NCI-H1105 treated with DMSO at 0.1 percent for 48 hours (cell line): ENCODE results near the gene POLR3F.
"Not testable (repeated sequence)": the region's sequence is repeated elsewhere in the genome, so short reads cannot be mapped to it uniquely, and the experiment has no call there.

ENCODE experiments used
- DNase-seq: peaks from one replicate; lab custom pipeline; 2025; lab: John Stamatoyannopoulos, UW

Gene POLR3F

GRCh38 chr20:18504479-18505060 lies 37.4 kb downstream of the POLR3F start:
- no peak for DNase-seq

GRCh38 chr20:18506744-18507143 lies 39.6 kb downstream of the POLR3F start:
- peak; percentile 36 for DNase-seq

GRCh38 chr20:18507218-18508191 lies 40.3 kb downstream of the POLR3F start, which contains the start of gene SEC23B:
Gene SEC23B (plus strand): TSS chr20:18507940. CDS start chr20:18510836, 2,896 bp downstream.
- peak; percentile 98 for DNase-seq

- no peak for DNase-seq
These were observed 44.4 kb downstream of the POLR3F start for GRCh38 chr20:18511571-18511970.

- DNase-seq, result no peak
These were observed 46.0 kb downstream of the POLR3F start for GRCh38 chr20:18513208-18513607.

- DNase-seq, result no peak
These were observed 46.9 kb downstream of the POLR3F start for GRCh38 chr20:18514127-18514526.

- no peak for DNase-seq
These were observed 48.8 kb downstream of the POLR3F start for GRCh38 chr20:18515973-18516372.

- not testable (repeated sequence) for DNase-seq
These were observed 54.9 kb downstream of the POLR3F start for GRCh38 chr20:18522066-18522465.

GRCh38 chr20:18523066-18523465 lies 55.9 kb downstream of the POLR3F start:
- no peak for DNase-seq

- DNase-seq, result no peak
These were observed 57.5 kb downstream of the POLR3F start for GRCh38 chr20:18524646-18525045.

- DNase-seq, result not testable (repeated sequence)
These were observed 59.6 kb downstream of the POLR3F start for GRCh38 chr20:18526761-18527160.

- no peak for DNase-seq
These were observed 60.1 kb downstream of the POLR3F start for GRCh38 chr20:18527339-18527738.

- no peak for DNase-seq
These were observed 60.6 kb downstream of the POLR3F start for GRCh38 chr20:18527836-18528235.

GRCh38 chr20:18529041-18529440 lies 61.9 kb downstream of the POLR3F start:
- no peak for DNase-seq

- no peak for DNase-seq
These were observed 65.4 kb downstream of the POLR3F start for GRCh38 chr20:18532626-18533025.

GRCh38 chr20:18533491-18533890 lies 66.3 kb downstream of the POLR3F start:
- no peak for DNase-seq

GRCh38 chr20:18533978-18534644 lies 66.9 kb downstream of the POLR3F start:
- no peak for DNase-seq
